HL-60 (cell line): ENCODE data around the gene GEMIN2.

Experiments used
- DNase-seq, 2 experiments: peaks; one replicate each; pipeline ENCODE4 v3.0.0-alpha.2; 2010 to 2020; ENCODE audit warnings: low read depth in 1 of 2, low spot score in 1 of 2
- H3K27ac ChIP-seq: fragments of 250-450 bp; sonication (Bioruptor Pico); replicated peaks from 2 replicates; pipeline ENCODE4 v1.5.1; 2020; ENCODE audit warnings: mild to moderate bottlenecking, moderate library complexity
- H3K27me3 ChIP-seq: fragments of 250-450 bp; sonication (Bioruptor Pico); 2 replicates; pipeline ENCODE4 v1.5.1; 2021; ENCODE audit warnings: mild to moderate bottlenecking, moderate library complexity; ENCODE audit not compliant: insufficient read depth, poor library complexity, severe bottlenecking
- H3K4me3 ChIP-seq: replicated peaks from 2 replicates; pipeline ENCODE4 v1.5.1; 2011; ENCODE audit warnings: mild to moderate bottlenecking, control low read depth, low read length; ENCODE audit not compliant: insufficient read depth
- CTCF ChIP-seq: IDR thresholded peaks from one replicate; pipeline ENCODE4 v1.5.1; 2011; ENCODE audit warnings: low read length, control low read depth, inconsistent platforms; ENCODE audit not compliant: insufficient read depth
- GABPA ChIP-seq: IDR thresholded peaks from 2 replicates; pipeline ENCODE4 v1.6.1; 2012; ENCODE audit warnings: low read depth
- POLR2AphosphoS5 ChIP-seq: IDR thresholded peaks from 2 replicates; pipeline ENCODE4 v1.6.1; 2012; ENCODE audit warnings: low read depth
- REST ChIP-seq: IDR thresholded peaks from 2 replicates; pipeline ENCODE4 v1.6.1; 2012; ENCODE audit warnings: low read depth; ENCODE audit not compliant: insufficient replicate concordance
- SPI1 ChIP-seq: IDR thresholded peaks from 2 replicates; pipeline ENCODE4 v1.6.1; 2012; ENCODE audit warnings: low read depth, mild to moderate bottlenecking, borderline replicate concordance

GEMIN2 gene

GRCh38 chr14:39180553-39180952, 66.4 kb downstream of the GEMIN2 start:
- TF ChIP-seq CTCF (no peak), GABPA (no peak), SPI1 (no peak), POLR2AphosphoS5 (no peak), REST (no peak)

GRCh38 chr14:39181026-39181692, 67.0 kb downstream of the GEMIN2 start:
- TF ChIP-seq POLR2AphosphoS5 (peak; percentile 65), GABPA (no peak), CTCF (no peak), REST (no peak), SPI1 (no peak)
- Histone ChIP-seq H3K27me3 (no peaks in the 10 kb centered on the region), H3K4me3 (no peak overlapping the region), H3K27ac (no peak overlapping the region)
- DNase-seq, result no peak

More at GRCh38 chr14:39180553-39180952, 66.4 kb downstream of the GEMIN2 start:
- DNase-seq, result no peak
- Histone ChIP-seq H3K27me3 (no peaks in the 10 kb centered on the region), H3K27ac (no peak overlapping the region), H3K4me3 (no peak overlapping the region)

DNA sequence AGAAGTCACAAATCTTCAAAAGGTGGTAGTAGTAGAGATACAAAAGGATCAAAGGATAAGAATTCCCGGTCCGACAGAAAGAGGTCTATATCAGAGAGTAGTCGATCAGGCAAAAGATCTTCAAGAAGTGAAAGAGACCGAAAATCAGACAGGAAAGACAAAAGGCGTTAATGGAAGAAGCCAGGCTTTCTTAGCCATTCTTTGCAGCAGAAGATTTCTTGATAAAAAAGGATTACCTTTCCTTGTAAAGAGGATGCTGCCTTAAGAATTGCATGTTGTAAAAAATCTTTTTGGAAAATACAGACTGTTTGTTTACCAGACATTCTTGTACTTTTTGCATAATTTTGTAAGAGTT, 67.5 kb downstream of the GEMIN2 start:
- Histone ChIP-seq H3K4me3 (no peak overlapping the region), H3K27me3 (no peaks in the 10 kb centered on the region), H3K27ac (no peak overlapping the region)

More for the DNA sequence above, 67.5 kb downstream of the GEMIN2 start:
- DNase-seq, result no peak
- TF ChIP-seq CTCF, result no peak
- TF ChIP-seq REST, result no peak
- no peak for TF ChIP-seq SPI1
- no peak; the same call in 1 of the 2 replicates for TF ChIP-seq POLR2AphosphoS5
- TF ChIP-seq GABPA, result no peak
